Mesodermal cell (in vitro differentiated cells): ENCODE data around the gene CERK.
A peak's percentile ranks its signal among the peaks of the same experiment; 100 is the strongest.

Source experiments
- H3K27ac ChIP-seq: 2 replicates; pipeline ENCODE4 v1.7.0; 2013; ENCODE audit warnings: mild to moderate bottlenecking, low read depth, low read length, moderate library complexity; ENCODE audit not compliant: severe bottlenecking
- H3K36me3 ChIP-seq: 2 replicates; pipeline ENCODE4 v1.7.1; 2013; ENCODE audit warnings: mild to moderate bottlenecking, low read length, moderate library complexity; ENCODE audit not compliant: control insufficient read depth, insufficient read depth
- H3K4me1 ChIP-seq: one replicate; pipeline ENCODE4 v1.7.1; 2013; ENCODE audit warnings: mild to moderate bottlenecking, low read length; ENCODE audit not compliant: insufficient read depth, control insufficient read depth, poor library complexity, severe bottlenecking
- H3K4me3 ChIP-seq: 2 replicates; pipeline ENCODE4 v1.7.0; 2013; ENCODE audit warnings: low read length, control low read depth, mild to moderate bottlenecking; ENCODE audit not compliant: insufficient read depth, poor library complexity, severe bottlenecking; ENCODE audit errors: extremely low read depth
- H3K9me3 ChIP-seq: 2 replicates; pipeline ENCODE4 v1.7.1; 2013; ENCODE audit warnings: mild to moderate bottlenecking, low read length, moderate library complexity; ENCODE audit not compliant: control insufficient read depth
- WGBS, 2 experiments: methylation state at CpG; one replicate each; pipeline ENCODE4 v1.1.5; 2013; ENCODE audit warnings: missing lambda C conversion rate in 2 of 2; ENCODE audit not compliant: insufficient coverage in 2 of 2; 5-methylcytosine and 5-hydroxymethylcytosine counted together

The CERK gene

GRCh38 chr22:46748206-46748907 is 10.3 kb upstream of the CERK start:
- Histone ChIP-seq H3K27ac (peak overlapping the region; percentile 13), H3K4me1 (peaks cover 24% of the 10 kb centered on the region), H3K36me3 (no peaks in the 10 kb centered on the region), H3K4me3 (no peak overlapping the region), H3K9me3 (no peaks in the 10 kb centered on the region)
- WGBS, 2 experiments: 91 to 93% methylated on average over 10 to 14 of the region's 20 CpGs

- Histone ChIP-seq H3K9me3 (peaks cover 3% of the 10 kb centered on the region), H3K4me1 (peaks cover 20% of the 10 kb centered on the region), H3K4me3 (no peak overlapping the region), H3K27ac (no peak overlapping the region), H3K36me3 (no peaks in the 10 kb centered on the region)
- 90% methylated on average over 6 to 7 of the region's 8 CpGs for WGBS, 2 experiments
Measured at GRCh38 chr22:46747646-46748045, 9.6 kb upstream of the CERK start.

- peaks cover 3% of the 10 kb centered on the region for H3K9me3 ChIP-seq
- peaks cover 20% of the 10 kb centered on the region for H3K4me1 ChIP-seq
- 90 to 92% methylated on average over 11 of the region's 11 CpGs for WGBS, 2 experiments
- no peak overlapping the region for H3K4me3 ChIP-seq
- no peaks in the 10 kb centered on the region for H3K36me3 ChIP-seq
- no peak overlapping the region for H3K27ac ChIP-seq
Measured at GRCh38 chr22:46746620-46747019, 8.6 kb upstream of the CERK start.

- 86 to 94% methylated on average over 2 to 3 of the region's 5 CpGs for WGBS, 2 experiments
- peaks cover 19% of the 10 kb centered on the region for H3K4me1 ChIP-seq
- H3K27ac ChIP-seq: no peak overlapping the region
Measured at GRCh38 chr22:46746192-46746591, 8.1 kb upstream of the CERK start.

GRCh38 chr22:46744581-46744980 is 6.5 kb upstream of the CERK start:
- Histone ChIP-seq H3K4me1 (peaks cover 3% of the 10 kb centered on the region), H3K4me3 (no peak overlapping the region), H3K27ac (no peak overlapping the region), H3K36me3 (no peaks in the 10 kb centered on the region), H3K9me3 (peaks cover 3% of the 10 kb centered on the region)
- WGBS, 2 experiments: 93 to 94% methylated on average over 6 of the region's 6 CpGs

More at GRCh38 chr22:46746192-46746591, 8.1 kb upstream of the CERK start:
- no peaks in the 10 kb centered on the region for H3K36me3 ChIP-seq
- H3K4me3 ChIP-seq: no peak overlapping the region
- peaks cover 3% of the 10 kb centered on the region for H3K9me3 ChIP-seq

- 90 to 100% methylated on average over 1 to 6 of the region's 6 CpGs for WGBS, 2 experiments
- Histone ChIP-seq H3K27ac (no peak overlapping the region), H3K9me3 (peaks cover 3% of the 10 kb centered on the region), H3K4me3 (no peak overlapping the region), H3K4me1 (peaks cover 6% of the 10 kb centered on the region), H3K36me3 (no peaks in the 10 kb centered on the region)
Measured at GRCh38 chr22:46742576-46743221, 4.6 kb upstream of the CERK start.

GRCh38 chr22:46741974-46742519 is 4.0 kb upstream of the CERK start:
- WGBS, 2 experiments: 93% methylated on average over 4 to 6 of the region's 6 CpGs
- Histone ChIP-seq H3K4me1 (peaks cover 6% of the 10 kb centered on the region), H3K9me3 (peaks cover 3% of the 10 kb centered on the region), H3K4me3 (no peak overlapping the region), H3K27ac (no peak overlapping the region), H3K36me3 (no peaks in the 10 kb centered on the region)

- Histone ChIP-seq H3K4me3 (no peak overlapping the region), H3K27ac (no peak overlapping the region), H3K4me1 (peaks cover 14% of the 10 kb centered on the region), H3K36me3 (no peaks in the 10 kb centered on the region), H3K9me3 (peaks cover 3% of the 10 kb centered on the region)
- WGBS, 2 experiments: 91% methylated on average over 11 to 12 of the region's 14 CpGs
Measured at GRCh38 chr22:46740910-46741780, 3.1 kb upstream of the CERK start.

- 87 to 92% methylated on average over 16 to 20 of the region's 20 CpGs for WGBS, 2 experiments
- Histone ChIP-seq H3K36me3 (peaks cover 15% of the 10 kb centered on the region), H3K27ac (no peak overlapping the region), H3K4me1 (peaks cover 24% of the 10 kb centered on the region), H3K9me3 (peaks cover 3% of the 10 kb centered on the region), H3K4me3 (peak overlapping the region; percentile 69)
Measured at GRCh38 chr22:46739094-46739870, 1.2 kb upstream of the CERK start.

GRCh38 chr22:46738647-46739093 is 618 bp upstream of the CERK start:
- Histone ChIP-seq H3K9me3 (peaks cover 3% of the 10 kb centered on the region), H3K27ac (peak overlapping the region; percentile 49), H3K4me1 (peaks cover 24% of the 10 kb centered on the region), H3K4me3 (peak overlapping the region; percentile 69), H3K36me3 (peaks cover 19% of the 10 kb centered on the region)
- WGBS, 2 experiments: 28 to 48% methylated on average over 11 to 18 of the region's 20 CpGs
